NCI-H2196 treated with DMSO at 0.1 percent for 48 hours (cell line): ENCODE results near the gene PITPNM3.

Experiments used
- DNase-seq: peaks from one replicate; lab custom pipeline; 2025; ENCODE audit not compliant: unreplicated experiment; lab: John Stamatoyannopoulos, UW

PITPNM3 gene

GRCh38 chr17:6554342-6554741 lies 2.0 kb downstream of the PITPNM3 start:
- no peak for DNase-seq

GRCh38 chr17:6551869-6552531 lies 4.4 kb downstream of the PITPNM3 start:
- DNase-seq: peak; percentile 5

GRCh38 chr17:6551356-6551755 lies 5.0 kb downstream of the PITPNM3 start:
- DNase-seq: no peak

GRCh38 chr17:6549384-6550036 lies 6.8 kb downstream of the PITPNM3 start:
- DNase-seq: no peak

- no peak for DNase-seq
Measured at GRCh38 chr17:6548578-6549330, 7.6 kb downstream of the PITPNM3 start.

GRCh38 chr17:6548034-6548433 lies 8.3 kb downstream of the PITPNM3 start:
- no peak for DNase-seq

- no peak for DNase-seq
Measured at GRCh38 chr17:6547336-6547735, 9.0 kb downstream of the PITPNM3 start.

- no peak for DNase-seq
Measured at GRCh38 chr17:6546069-6546718, 10.2 kb downstream of the PITPNM3 start.

- DNase-seq: no peak
Measured at GRCh38 chr17:6545291-6545690, 11.1 kb downstream of the PITPNM3 start.

- no peak for DNase-seq
Measured at GRCh38 chr17:6544011-6544370, 12.4 kb downstream of the PITPNM3 start.

GRCh38 chr17:6543079-6544010 lies 13.0 kb downstream of the PITPNM3 start:
- no peak for DNase-seq

GRCh38 chr17:6542577-6542976 lies 13.8 kb downstream of the PITPNM3 start:
- DNase-seq: no peak

- DNase-seq: no peak
Measured at GRCh38 chr17:6541886-6542285, 14.5 kb downstream of the PITPNM3 start.

- no peak for DNase-seq
Measured at GRCh38 chr17:6539871-6540270, 16.5 kb downstream of the PITPNM3 start.

- DNase-seq: no peak
Measured at GRCh38 chr17:6536566-6537065, 19.7 kb downstream of the PITPNM3 start.

GRCh38 chr17:6536053-6536452 lies 20.3 kb downstream of the PITPNM3 start:
- DNase-seq: no peak

GRCh38 chr17:6534846-6535514 lies 21.4 kb downstream of the PITPNM3 start:
- no peak for DNase-seq

GRCh38 chr17:6532441-6532885 lies 23.9 kb downstream of the PITPNM3 start:
- no peak for DNase-seq

- DNase-seq: no peak
Measured at GRCh38 chr17:6531575-6531974, 24.8 kb downstream of the PITPNM3 start.
